Measurements from ENCODE around the gene SAMHD1. TPM values are rescaled to one million over a fixed set of nuclear protein-coding genes. Genes with fewer than 3 reads are reported as not detected.
"Not testable (repeated sequence)": the region's sequence is repeated elsewhere in the genome, so short reads cannot be mapped to it uniquely, and the experiment has no call there.

The SAMHD1 gene
- total RNA-seq, 4 donors from 2014 or later: 373 to 639 (median 471) TPM

GRCh38 chr20:36950414-36951197 lies 902 bp downstream of the SAMHD1 start:
- 2% methylated on average over 19 of the region's 24 CpGs for WGBS
- H3K27me3 ChIP-seq: no peaks in the 10 kb centered on the region
- intact Hi-C loops (cut with DNase I): no loop called here
- peaks cover 8 to 21% (median 11%) of the 10 kb centered on the region in 4 donors for H3K36me3 ChIP-seq
- H3K4me1 ChIP-seq: peaks cover 35 to 72% (median 61%) of the 10 kb centered on the region in 4 donors
- H3K9me3 ChIP-seq: no peaks in the 10 kb centered on the region
- peak overlapping the region; percentile 95 to 97 (median 96) for H3K27ac ChIP-seq (replicated peaks in 1 of 4)
- peak overlapping the region; percentile 75 to 100 (median 88) for H3K4me3 ChIP-seq
- TF ChIP-seq POLR2AphosphoS5 (IDR thresholded peaks at IDR 0.05): peak; percentile 13 to 54
- peak in 1 of 3 experiments; percentile 21 for TF ChIP-seq CTCF (IDR thresholded peaks at IDR 0.05)
- no peak for TF ChIP-seq EP300 (IDR thresholded peaks at IDR 0.05)
- DNase-seq (ENCODE audit: extremely low spot score): no peak

GRCh38 chr20:36941401-36941835 lies 10.1 kb downstream of the SAMHD1 start:
- Histone ChIP-seq H3K27ac (replicated peaks in 1 of 4) (peak overlapping the region; percentile 95 to 97 (median 96)), H3K27me3 (no peaks in the 10 kb centered on the region), H3K4me3 (peak overlapping the region; percentile 2 to 17 (median 10)), H3K9me3 (no peaks in the 10 kb centered on the region), H3K4me1 (peaks cover 77 to 100% (median 99%) of the 10 kb centered on the region in 4 donors), H3K36me3 (peaks cover 37 to 82% (median 52%) of the 10 kb centered on the region in 4 donors)
- intact Hi-C loops (cut with DNase I): no loop called here
- WGBS: 15% methylated on average over 1 of the region's 1 CpG
- TF ChIP-seq POLR2AphosphoS5 (IDR thresholded peaks at IDR 0.05) (peak in 1 of 2 donors; percentile 8), CTCF (IDR thresholded peaks at IDR 0.05) (no peak)
- DNase-seq (ENCODE audit: extremely low spot score): no peak

- H3K27me3 ChIP-seq: no peaks in the 10 kb centered on the region
- no peak for DNase-seq (ENCODE audit: extremely low spot score)
- H3K27ac ChIP-seq (replicated peaks in 1 of 4): peak overlapping the region; percentile 95 to 97 (median 96)
- TF ChIP-seq EP300 (IDR thresholded peaks at IDR 0.05) (no peak), CTCF (IDR thresholded peaks at IDR 0.05) (no peak), POLR2AphosphoS5 (IDR thresholded peaks at IDR 0.05) (no peak), POLR2A (IDR thresholded peaks at IDR 0.05; ENCODE audit: low read depth) (no peak)
- peaks cover 45 to 100% (median 94%) of the 10 kb centered on the region in 4 donors for H3K4me1 ChIP-seq
- intact Hi-C loops (cut with DNase I): no loop called here
- no peaks in the 10 kb centered on the region for H3K9me3 ChIP-seq
- peak overlapping the region in 1 of 4 donors; percentile 4 for H3K4me3 ChIP-seq
- peaks cover 41 to 92% (median 69%) of the 10 kb centered on the region in 4 donors for H3K36me3 ChIP-seq
Measured at GRCh38 chr20:36937402-36937770, 14.1 kb downstream of the SAMHD1 start.

GRCh38 chr20:36936761-36937401 lies 14.6 kb downstream of the SAMHD1 start:
- peaks cover 40 to 100% (median 93%) of the 10 kb centered on the region in 4 donors for H3K4me1 ChIP-seq
- not testable (repeated sequence) for DNase-seq (ENCODE audit: extremely low spot score)

GRCh38 chr20:36936341-36936740 lies 15.2 kb downstream of the SAMHD1 start:
- peaks cover 36 to 100% (median 93%) of the 10 kb centered on the region in 4 donors for H3K4me1 ChIP-seq
- peaks cover 44 to 92% (median 71%) of the 10 kb centered on the region in 4 donors for H3K36me3 ChIP-seq
- DNase-seq (ENCODE audit: extremely low spot score): no peak
- intact Hi-C loops (cut with DNase I): no loop called here
- TF ChIP-seq POLR2A (IDR thresholded peaks at IDR 0.05; ENCODE audit: low read depth) (no peak), POLR2AphosphoS5 (IDR thresholded peaks at IDR 0.05) (no peak), EP300 (IDR thresholded peaks at IDR 0.05) (no peak), CTCF (IDR thresholded peaks at IDR 0.05) (no peak)
- H3K27me3 ChIP-seq: no peaks in the 10 kb centered on the region
- peak overlapping the region; percentile 95 to 97 (median 96) for H3K27ac ChIP-seq (replicated peaks in 1 of 4)
- peak overlapping the region in 2 of 4 donors; percentile 0 to 5 for H3K4me3 ChIP-seq
- no peaks in the 10 kb centered on the region for H3K9me3 ChIP-seq
- 82% methylated on average over 8 of the region's 8 CpGs for WGBS

More at GRCh38 chr20:36936761-36937401, 14.6 kb downstream of the SAMHD1 start:
- H3K9me3 ChIP-seq; intact Hi-C loops (cut with DNase I); H3K27me3 ChIP-seq: not testable (repeated sequence)
- peak overlapping the region in 1 of 4 donors; percentile 0 for H3K4me3 ChIP-seq
- peak overlapping the region; percentile 95 to 97 (median 96) for H3K27ac ChIP-seq (replicated peaks in 1 of 4)
- TF ChIP-seq POLR2AphosphoS5 (IDR thresholded peaks at IDR 0.05): peak in 1 of 2 donors; percentile 72
- 67% methylated on average over 9 of the region's 9 CpGs for WGBS
- peaks cover 39 to 92% (median 68%) of the 10 kb centered on the region in 4 donors for H3K36me3 ChIP-seq

- Histone ChIP-seq H3K36me3 (peaks cover 56 to 95% (median 86%) of the 10 kb centered on the region in 4 donors), H3K27ac (replicated peaks in 1 of 4) (peak overlapping the region; percentile 12 to 35 (median 18)), H3K4me1 (peaks cover 29 to 95% (median 77%) of the 10 kb centered on the region in 4 donors)
- H3K9me3 ChIP-seq; DNase-seq (ENCODE audit: extremely low spot score); intact Hi-C loops (cut with DNase I); H3K27me3 ChIP-seq; H3K4me3 ChIP-seq: not testable (repeated sequence)
- 95% methylated on average over 16 of the region's 16 CpGs for WGBS
Measured at GRCh38 chr20:36933571-36933970, 17.9 kb downstream of the SAMHD1 start.

Measured in esophagus muscularis mucosa (tissue), 4 donors.